NCI-H524 treated with DMSO at 0.1 percent for 48 hours (cell line): ENCODE measurements around the gene PROM1.

ENCODE experiments used
- DNase-seq: peaks from one replicate; lab custom pipeline; 2025; lab: John Stamatoyannopoulos, UW

Gene PROM1

DNA sequence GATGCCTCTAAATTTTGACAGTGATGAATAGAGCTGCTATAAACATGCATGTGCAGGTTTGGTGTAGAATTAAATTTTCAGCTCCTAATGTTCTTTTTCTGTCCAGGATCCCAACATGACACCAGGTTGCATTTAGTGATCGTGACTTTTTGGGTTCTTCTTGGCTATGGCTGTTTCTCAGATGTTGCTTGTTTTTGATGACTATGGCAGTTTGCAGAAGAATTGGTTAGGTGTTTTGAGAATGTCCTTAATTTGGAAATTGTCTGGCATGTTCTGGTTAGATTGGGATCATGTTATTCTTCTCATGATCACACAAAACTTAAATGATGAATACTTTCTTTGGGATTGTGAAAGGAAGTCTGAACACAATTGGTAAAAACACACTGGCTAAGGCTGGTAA is 141.5 kb downstream of the PROM1 start:
- DNase-seq: no peak

DNA sequence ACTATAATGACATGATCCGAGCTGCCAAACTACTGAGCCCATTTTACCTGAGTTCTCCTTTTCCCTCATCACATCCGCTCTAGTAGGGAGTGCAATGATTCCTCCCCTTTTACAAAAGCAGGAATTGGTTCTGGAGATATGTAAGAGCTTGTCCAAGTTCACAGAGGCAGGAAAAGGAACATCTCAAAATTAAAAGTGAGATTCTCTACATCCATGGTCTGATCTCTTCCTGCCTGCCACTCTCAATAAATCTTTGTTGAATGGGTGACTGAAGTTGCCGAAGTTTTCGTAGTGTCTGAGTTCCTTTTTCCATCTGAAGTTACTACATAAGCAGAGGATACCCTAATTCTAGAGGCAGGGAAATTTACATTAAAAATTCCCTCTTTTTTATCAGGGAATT is 145.2 kb downstream of the PROM1 start, which contains the start of gene FGFBP1:
Gene FGFBP1 (minus strand): TSS at position 101 of the 400 bp plus-strand sequence. CDS start 2,108 bp downstream, outside the sequence.
- DNase-seq: no peak

DNA sequence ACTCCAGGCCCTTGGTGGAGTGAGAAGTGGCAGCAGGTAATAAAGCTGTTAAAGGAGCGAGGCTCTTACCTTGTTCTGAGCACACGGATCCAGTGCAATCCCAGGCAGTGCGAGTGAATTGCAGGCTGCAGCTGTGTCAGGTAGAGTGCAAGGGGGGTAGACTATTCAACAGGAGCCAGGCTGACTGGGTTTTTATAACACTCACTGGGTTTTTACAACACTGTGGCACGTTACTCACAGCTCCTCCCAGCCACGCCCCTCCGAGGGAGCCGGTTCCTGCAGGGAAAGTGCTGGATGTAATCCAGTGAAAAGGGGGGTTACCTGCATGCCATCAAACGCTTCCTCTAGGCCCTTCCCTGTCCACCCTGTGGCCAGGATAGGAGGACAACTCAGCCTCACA is 145.6 kb downstream of the PROM1 start:
- DNase-seq: no peak

DNA sequence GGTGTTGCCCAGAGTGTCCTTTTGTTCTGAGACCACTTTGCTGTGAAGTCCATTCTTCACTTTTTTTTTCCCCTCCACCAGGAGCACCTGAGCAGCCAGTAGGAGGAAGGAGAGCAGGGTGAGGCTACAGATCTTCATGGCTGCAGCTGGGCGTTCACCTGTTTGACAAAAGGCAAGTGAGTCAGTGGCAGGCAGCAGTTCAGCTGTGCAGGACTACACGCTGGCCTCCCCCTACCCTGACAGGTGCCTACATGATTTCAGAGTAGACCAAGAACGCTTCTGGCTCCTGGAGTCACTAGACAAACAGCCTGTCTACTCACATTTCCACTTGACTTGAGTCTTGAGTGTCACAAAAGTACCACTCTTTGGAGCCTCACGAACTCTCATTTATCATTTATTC is 147.3 kb downstream of the PROM1 start:
- no peak for DNase-seq

DNA sequence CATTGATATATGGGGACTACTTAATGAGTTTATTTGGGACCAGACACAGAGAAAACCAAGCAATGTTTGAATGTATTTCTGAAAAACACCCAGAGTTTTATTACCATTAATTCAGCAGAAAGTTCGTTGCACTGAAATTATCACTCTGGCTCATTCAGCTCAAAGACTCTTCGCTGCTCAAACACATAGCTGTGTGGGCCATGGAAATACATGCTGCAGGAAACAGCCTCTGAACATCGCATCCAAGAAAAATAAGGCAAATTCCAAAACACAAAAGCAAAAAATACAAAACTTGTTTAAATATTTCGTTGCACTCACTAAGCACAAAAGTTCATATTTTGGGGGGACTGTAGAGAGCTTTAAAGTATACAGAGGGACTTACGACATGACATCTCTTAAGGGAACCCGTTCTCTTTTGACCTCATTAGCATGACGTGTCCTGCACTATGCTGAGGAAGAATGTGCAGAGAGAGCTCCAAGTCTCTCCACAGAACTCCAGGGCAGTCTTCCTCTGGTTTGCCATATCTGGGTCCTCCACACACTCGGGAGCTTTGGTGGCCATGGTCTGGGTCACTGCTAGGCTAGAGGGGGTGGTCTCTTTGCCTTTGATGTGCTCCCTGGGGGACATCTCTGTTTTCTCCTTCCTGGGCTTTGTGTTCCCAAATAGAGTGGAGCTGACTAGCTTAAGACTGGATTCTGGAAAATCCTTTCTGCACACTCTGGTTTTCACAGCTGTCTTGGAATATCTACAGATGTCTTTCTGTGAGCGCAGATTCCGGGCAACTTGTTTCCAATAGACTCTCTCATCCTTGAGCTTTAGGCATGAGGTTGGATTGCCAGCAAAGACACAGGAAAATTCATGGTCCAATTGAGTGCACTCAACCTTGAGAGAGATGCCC is 148.1 kb downstream of the PROM1 start:
- no peak for DNase-seq

DNA sequence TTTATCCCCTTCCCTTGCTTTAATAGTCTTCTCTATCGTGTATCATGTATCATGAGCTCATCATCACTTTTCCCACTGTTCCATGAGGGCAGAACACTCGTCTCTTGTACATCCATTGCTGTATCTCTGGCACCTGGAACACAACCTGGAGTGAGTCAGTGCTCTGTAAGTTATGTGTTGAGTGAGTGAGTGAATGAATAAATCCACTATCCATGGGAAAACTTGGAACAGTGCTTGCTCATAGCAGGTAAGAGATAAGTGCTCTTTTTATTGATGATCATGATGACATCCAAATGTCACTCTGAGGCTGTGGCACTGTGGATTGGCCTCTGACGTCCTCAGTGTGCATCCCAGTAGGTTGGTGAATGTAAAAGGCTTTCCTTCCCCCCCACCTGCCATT is 149.6 kb downstream of the PROM1 start:
- no peak for DNase-seq

DNA sequence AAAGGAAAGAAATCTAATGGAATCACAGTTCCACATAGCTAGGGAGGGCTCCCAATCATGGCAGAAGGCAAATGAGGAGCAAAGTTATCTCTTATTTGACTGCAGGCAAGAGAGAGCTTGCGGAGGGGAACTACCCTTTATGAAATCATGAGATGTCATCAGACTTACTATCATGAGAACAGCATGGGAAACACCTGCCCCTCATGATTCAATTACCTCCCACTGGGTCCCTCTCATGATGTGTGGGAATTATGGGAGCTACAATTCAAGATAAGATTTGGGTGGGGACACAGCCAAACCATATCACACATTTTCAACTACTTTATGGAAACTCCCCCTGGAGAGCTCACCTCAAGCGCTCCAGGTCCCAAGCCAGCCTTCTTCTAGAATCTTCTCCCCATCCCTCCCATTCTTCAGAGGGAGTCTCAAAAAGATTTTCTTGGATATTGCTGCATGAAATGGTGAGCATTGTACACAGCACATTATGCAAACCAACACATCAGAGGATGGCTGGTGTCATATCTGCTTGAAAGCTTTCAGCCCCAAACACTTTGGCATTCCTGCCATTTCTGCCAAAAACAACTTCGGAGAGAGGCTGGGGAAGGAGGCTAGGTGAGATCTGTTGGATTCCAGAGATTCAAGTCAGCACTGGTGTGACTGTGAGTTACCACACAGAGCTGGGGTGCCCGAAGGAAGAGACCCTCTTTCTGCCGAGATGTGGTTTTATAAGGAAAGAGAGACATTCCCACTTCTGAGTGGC is 152.2 kb downstream of the PROM1 start:
- DNase-seq: no peak

DNA sequence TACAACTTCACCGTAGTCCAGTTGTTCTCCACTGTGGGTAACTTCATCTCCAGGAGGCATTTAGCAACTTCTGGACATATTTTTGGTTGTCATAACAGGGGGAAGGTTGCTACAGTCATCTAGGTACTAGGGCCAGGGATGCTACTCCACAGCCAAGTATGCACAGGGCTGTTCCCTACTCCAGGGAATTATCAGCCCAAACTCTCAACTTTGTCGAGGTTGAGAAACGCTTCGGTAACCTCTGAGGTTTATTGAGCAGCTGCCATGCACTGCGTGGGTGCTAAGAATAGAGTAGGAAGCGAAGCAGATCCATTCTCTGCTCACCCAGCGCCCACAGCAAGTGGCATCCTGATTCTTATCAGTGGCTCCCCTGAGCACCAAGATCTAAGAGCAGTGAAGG is 153.5 kb downstream of the PROM1 start:
- no peak for DNase-seq

DNA sequence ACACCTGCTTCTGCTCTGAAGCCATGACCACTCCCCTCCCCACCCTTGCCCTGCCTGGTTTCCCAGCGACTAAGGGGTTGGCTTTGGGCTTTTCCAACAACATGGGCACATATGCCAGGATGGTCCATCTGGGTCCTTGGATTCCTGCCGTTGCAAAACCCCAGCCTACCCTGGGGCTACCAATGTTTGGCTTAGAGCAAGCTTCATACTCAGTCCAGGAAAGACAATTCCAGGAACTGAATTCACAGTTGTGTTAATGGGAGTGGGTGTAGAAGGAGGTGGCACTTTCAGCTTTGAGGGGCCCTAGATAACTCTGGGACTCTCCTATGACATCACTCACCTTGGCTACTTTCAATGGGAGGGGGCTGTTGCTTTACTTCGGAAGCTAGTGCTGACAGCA is 154.3 kb downstream of the PROM1 start:
- no peak for DNase-seq

DNA sequence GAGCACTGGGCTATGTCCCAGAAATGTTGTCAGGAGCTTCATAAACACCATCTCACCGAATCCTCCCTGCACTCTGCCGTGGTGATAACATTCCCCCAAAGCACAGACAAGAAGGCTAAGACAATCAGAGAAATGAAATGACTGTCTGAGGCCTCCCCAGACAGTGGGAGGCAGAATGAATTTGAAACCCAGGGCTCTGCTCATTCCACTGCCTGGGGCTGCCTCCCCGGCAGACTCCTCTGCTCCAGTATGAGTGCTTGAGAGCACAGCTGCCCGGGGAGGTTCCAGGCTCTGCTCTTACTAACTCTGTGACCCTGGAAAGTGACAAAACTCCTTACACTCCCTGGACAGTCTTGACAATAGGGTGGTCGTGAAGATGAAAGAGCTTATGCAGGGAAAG is 154.9 kb downstream of the PROM1 start:
- no peak for DNase-seq

DNA sequence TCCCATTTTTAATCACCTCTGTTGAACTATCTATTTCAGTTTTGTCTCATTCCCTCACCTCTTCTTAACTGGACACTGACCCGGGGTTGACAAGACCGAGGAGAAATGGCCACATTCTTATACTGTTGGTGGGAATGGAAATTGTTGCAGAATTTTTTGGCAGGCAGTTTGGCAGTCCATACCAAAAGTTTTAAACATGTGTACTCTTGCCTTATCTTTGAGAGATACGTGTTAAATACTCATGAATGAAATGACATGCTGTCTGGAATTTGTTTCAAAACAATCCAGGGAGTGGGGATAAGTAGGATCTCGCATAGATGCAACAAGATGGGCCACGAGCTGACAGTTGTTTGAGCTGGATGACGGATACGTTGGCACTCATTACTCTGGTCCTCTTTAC is 157.3 kb downstream of the PROM1 start:
- DNase-seq: no peak

DNA sequence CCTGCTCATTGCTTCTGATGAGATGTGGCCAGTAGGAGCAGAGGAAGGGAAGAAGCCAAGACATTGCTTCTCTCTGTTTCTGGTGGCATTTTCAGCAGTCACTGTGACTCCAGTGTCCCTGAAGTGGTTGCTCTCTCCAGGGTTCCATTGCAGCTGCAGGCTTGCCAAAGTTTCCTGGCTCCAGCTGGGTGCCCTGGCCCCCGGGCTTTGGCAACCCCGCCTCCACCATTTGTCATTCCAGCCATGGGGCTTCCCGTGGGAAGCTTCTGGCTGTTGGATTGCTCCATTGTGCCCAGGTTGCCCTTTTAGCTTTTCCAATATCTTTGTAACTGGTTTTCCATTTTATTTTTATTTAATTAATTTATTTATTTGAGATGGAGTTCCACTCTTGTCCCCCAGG is 158.0 kb downstream of the PROM1 start:
- DNase-seq: no peak

DNA sequence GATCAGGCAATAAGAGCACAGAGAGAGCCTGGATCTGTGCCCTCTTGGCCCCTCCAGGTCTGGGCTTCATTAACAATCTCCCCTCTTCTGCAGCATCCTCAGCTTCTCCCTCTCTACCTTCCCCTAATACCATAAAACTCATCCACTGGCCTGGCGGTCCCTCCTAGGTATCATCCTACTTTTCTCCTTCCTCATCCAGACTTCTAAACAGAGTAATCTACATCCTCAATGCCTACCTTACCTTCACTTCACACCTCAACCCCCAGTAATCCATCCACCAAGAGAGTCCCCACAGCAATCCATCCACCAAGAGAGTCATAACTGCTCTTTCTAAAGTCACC is 162.3 kb downstream of the PROM1 start:
- DNase-seq: no peak

DNA sequence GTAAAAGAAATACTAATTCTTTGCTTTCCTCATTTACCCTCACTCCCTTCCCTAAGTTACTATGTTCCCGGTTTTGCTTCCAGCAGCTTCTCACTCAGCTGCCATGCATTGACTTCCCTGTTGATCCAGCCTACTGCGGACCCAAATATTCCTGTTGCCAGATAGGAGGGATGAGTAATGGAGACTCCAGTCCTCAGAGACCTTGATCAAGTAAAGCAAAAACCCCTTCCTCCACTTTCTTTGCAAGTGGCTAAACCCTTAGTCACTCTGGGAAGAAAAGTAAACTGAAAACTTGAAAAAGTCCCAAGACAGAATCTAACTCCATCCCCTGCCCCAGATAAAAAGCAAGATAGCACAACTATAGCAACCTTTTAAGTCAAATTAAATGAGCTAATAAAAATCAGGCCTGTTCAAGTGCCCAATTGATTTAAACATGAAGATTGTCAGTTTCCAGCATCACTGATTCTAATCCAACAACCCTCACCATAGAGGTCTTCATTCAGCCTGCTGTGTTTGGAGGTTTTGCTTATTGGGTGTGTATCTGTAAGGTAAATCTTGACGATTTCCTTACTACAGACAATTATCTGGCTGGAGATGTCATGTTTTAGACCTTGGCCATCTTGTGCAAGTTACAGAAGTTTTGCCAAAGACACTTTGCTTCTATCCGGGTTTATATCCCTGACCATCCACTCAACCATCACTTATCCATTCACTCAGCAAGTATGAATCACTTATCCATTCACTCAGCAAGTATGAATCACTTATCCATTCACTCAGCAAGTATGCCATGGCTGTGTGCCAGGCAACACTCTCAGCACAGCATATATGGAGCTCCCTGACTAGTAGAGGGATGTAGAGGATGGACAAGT is 162.9 kb downstream of the PROM1 start:
- DNase-seq: no peak

DNA sequence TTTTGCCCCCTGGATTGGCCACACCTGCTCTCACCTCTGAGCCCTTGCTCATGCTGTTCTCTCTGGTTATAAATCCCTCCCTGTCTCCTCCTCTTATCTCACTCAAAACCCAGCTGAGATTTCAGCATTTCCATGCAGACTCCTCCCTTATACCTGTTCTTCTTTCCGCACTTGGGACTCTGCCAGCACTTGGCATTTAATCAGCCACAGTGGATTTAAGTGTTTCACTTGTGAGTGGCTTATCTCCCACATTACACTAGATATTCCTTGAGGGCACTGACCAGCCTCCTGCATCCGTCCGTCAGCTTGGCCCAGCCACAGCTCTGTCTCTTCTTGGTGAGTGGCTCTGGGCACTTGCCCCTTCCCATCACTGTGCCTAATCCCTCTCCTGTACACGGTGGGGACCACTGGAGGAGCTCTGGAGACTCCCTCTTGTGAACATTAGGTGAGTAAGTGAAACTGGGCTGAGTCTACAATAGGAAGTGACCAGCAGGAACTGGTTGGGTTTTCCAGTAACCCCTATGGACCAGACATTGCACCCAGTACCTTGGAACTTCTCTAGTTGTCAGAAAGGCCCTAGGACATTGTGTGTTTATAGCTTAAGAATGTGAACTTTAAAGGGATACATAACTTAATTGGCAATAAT is 165.2 kb downstream of the PROM1 start:
- DNase-seq: no peak
